Effector memory CD4-positive, alpha-beta T cell (primary cell): ENCODE results near the gene ZFYVE28.
A peak's percentile ranks its signal among the peaks of the same experiment; 100 is the strongest.

ENCODE experiments used
- DNase-seq, 3 donors: peaks; one replicate each; pipeline ENCODE4 v3.0.0-alpha.2; 2020
- H3K27ac ChIP-seq: 2 replicates; pipeline ENCODE4 v1.7.0; 2013; ENCODE audit warnings: mild to moderate bottlenecking, low read length, moderate library complexity; ENCODE audit not compliant: insufficient read depth, poor library complexity, severe bottlenecking
- H3K27me3 ChIP-seq: replicated peaks from 2 replicates; pipeline ENCODE4 v1.7.0; 2013; ENCODE audit warnings: mild to moderate bottlenecking, low read length; ENCODE audit not compliant: insufficient read depth, control insufficient read depth, poor library complexity, severe bottlenecking
- H3K36me3 ChIP-seq: 2 replicates; pipeline ENCODE4 v1.7.0; 2013; ENCODE audit warnings: mild to moderate bottlenecking, low read length, moderate library complexity; ENCODE audit not compliant: control insufficient read depth, insufficient read depth
- H3K4me1 ChIP-seq: 2 replicates; pipeline ENCODE4 v1.7.0; 2013; ENCODE audit warnings: low read length, mild to moderate bottlenecking; ENCODE audit not compliant: control insufficient read depth, insufficient read depth, poor library complexity, severe bottlenecking
- H3K4me3 ChIP-seq: 2 replicates; pipeline ENCODE4 v1.7.0; 2013; ENCODE audit warnings: low read length, low read depth, mild to moderate bottlenecking; ENCODE audit not compliant: insufficient read depth, poor library complexity, severe bottlenecking
- H3K9me3 ChIP-seq: 2 replicates; pipeline ENCODE4 v1.7.0; 2013; ENCODE audit warnings: mild to moderate bottlenecking, low read length, moderate library complexity; ENCODE audit not compliant: control insufficient read depth

ZFYVE28 gene

GRCh38 chr4:2295900-2296442, 122.5 kb downstream of the ZFYVE28 start:
- Histone ChIP-seq H3K4me3 (no peak overlapping the region), H3K27me3 (no peaks in the 10 kb centered on the region), H3K27ac (no peak overlapping the region), H3K9me3 (no peaks in the 10 kb centered on the region), H3K36me3 (no peaks in the 10 kb centered on the region), H3K4me1 (peaks cover 16% of the 10 kb centered on the region)
- DNase-seq: no peak

DNA sequence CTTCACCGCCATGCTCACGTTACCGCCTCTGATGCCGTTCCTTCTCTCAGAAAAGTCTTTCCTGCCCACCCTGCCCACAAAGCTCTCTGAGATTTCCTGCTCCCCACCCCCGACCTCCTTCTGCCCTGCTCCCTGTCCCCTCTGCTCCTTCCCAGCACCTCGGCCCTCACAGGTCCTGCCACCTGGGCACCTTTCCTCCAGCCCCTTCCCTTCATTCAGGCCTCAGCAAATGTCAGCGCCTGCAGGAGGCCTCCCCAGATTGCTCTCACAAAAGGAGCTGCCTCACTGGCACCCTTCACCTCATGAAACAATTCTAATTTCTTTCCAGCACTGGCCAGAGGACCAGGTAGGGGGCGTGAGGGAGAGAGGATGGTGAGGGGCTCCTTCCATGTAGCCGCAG, 122.9 kb downstream of the ZFYVE28 start:
- H3K36me3 ChIP-seq: no peaks in the 10 kb centered on the region
- H3K9me3 ChIP-seq: no peaks in the 10 kb centered on the region
- H3K27me3 ChIP-seq: no peaks in the 10 kb centered on the region
- DNase-seq: no peak
- H3K27ac ChIP-seq: no peak overlapping the region
- peaks cover 21% of the 10 kb centered on the region for H3K4me1 ChIP-seq
- no peak overlapping the region for H3K4me3 ChIP-seq

GRCh38 chr4:2292646-2293108, 125.8 kb downstream of the ZFYVE28 start:
- DNase-seq: no peak
- H3K36me3 ChIP-seq: no peaks in the 10 kb centered on the region
- no peaks in the 10 kb centered on the region for H3K9me3 ChIP-seq
- no peaks in the 10 kb centered on the region for H3K27me3 ChIP-seq
- H3K27ac ChIP-seq: no peak overlapping the region
- peaks cover 34% of the 10 kb centered on the region for H3K4me1 ChIP-seq
- no peak overlapping the region for H3K4me3 ChIP-seq

- Histone ChIP-seq H3K9me3 (no peaks in the 10 kb centered on the region), H3K27ac (peak overlapping the region; percentile 73), H3K4me1 (peaks cover 34% of the 10 kb centered on the region), H3K27me3 (no peaks in the 10 kb centered on the region), H3K4me3 (no peak overlapping the region), H3K36me3 (no peaks in the 10 kb centered on the region)
- DNase-seq: no peak
Measured at GRCh38 chr4:2291705-2292645, 126.5 kb downstream of the ZFYVE28 start.

- Histone ChIP-seq H3K27me3 (no peaks in the 10 kb centered on the region), H3K36me3 (no peaks in the 10 kb centered on the region), H3K9me3 (no peaks in the 10 kb centered on the region), H3K4me3 (no peak overlapping the region), H3K27ac (peak overlapping the region; percentile 73), H3K4me1 (peaks cover 34% of the 10 kb centered on the region)
- peak; percentile 67 to 81 (median 78) for DNase-seq
Measured at GRCh38 chr4:2290974-2291704, 127.3 kb downstream of the ZFYVE28 start.

- Histone ChIP-seq H3K4me1 (peaks cover 34% of the 10 kb centered on the region), H3K36me3 (no peaks in the 10 kb centered on the region), H3K9me3 (no peaks in the 10 kb centered on the region), H3K27ac (peak overlapping the region; percentile 73), H3K27me3 (no peaks in the 10 kb centered on the region), H3K4me3 (no peak overlapping the region)
- DNase-seq: no peak
Measured at GRCh38 chr4:2290488-2290887, 128.0 kb downstream of the ZFYVE28 start.

DNA sequence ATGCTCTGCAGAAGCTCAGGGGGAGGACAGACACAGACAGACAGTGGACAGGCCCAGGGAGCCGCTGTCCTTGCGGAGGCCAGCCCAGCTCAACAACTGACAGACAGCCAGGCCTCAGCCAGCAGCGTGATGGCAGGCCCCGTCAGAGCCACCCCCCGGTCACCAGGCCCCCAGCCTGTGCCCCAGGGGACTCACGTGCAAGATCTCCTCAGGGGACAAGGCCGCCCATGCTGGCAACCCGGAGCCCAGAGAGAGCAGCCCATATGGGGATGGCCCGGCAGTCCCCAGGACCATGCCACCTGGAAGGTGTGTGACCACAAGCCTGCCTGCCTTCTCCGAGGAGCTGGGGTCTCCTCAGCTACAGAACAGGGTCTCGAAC, 128.5 kb downstream of the ZFYVE28 start:
- no peaks in the 10 kb centered on the region for H3K9me3 ChIP-seq
- H3K36me3 ChIP-seq: no peaks in the 10 kb centered on the region
- peak overlapping the region; percentile 73 for H3K27ac ChIP-seq
- no peaks in the 10 kb centered on the region for H3K27me3 ChIP-seq
- DNase-seq: no peak
- peaks cover 30% of the 10 kb centered on the region for H3K4me1 ChIP-seq
- no peak overlapping the region for H3K4me3 ChIP-seq

- H3K27me3 ChIP-seq: no peaks in the 10 kb centered on the region
- no peaks in the 10 kb centered on the region for H3K9me3 ChIP-seq
- H3K4me1 ChIP-seq: peaks cover 30% of the 10 kb centered on the region
- H3K36me3 ChIP-seq: no peaks in the 10 kb centered on the region
- peak overlapping the region; percentile 73 for H3K27ac ChIP-seq
- no peak for DNase-seq
- H3K4me3 ChIP-seq: no peak overlapping the region
Measured at GRCh38 chr4:2289311-2289954, 129.0 kb downstream of the ZFYVE28 start.

DNA sequence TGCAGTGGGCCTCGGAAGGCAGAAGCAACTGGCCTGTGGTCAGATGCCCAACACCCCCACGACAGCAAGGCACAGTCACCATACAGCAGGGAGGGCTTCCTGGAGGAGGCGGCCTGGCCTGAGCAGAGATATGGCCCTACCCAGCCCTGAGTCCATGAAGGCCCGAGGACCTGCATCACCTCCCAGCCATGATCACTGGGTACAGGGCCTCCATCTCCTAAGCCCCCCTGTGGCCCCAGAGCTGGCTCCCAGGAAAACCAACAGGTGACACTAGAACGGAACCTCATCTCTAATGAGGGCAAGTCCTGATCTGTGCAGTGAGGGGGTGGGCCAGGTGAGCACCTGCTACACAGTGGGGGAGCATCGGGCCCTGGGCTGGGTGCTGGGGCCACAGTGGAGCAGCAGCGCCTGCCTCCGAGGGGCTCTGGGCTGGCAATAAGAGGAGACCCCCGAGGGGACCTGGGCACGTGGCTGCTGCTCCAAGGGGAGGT, 130.3 kb downstream of the ZFYVE28 start:
- H3K9me3 ChIP-seq: no peaks in the 10 kb centered on the region
- H3K27me3 ChIP-seq: no peaks in the 10 kb centered on the region
- no peaks in the 10 kb centered on the region for H3K36me3 ChIP-seq
- no peak overlapping the region for H3K27ac ChIP-seq
- DNase-seq: no peak
- H3K4me1 ChIP-seq: peaks cover 33% of the 10 kb centered on the region
- H3K4me3 ChIP-seq: no peak overlapping the region
